Breast epithelium (tissue), 3 donors: ENCODE measurements around the gene HKDC1.
"Not testable (repeated sequence)": the region's sequence is repeated elsewhere in the genome, so short reads cannot be mapped to it uniquely, and the experiment has no call there.

Source experiments
- POLR2A ChIP-seq: fragments of 450-650 bp; IDR thresholded peaks from one replicate; pipeline ENCODE4 v1.6.1; 2016; ENCODE audit warnings: antibody characterized with exemption, mild to moderate bottlenecking, moderate library complexity
- POLR2AphosphoS5 ChIP-seq, 3 donors: sonication (generic); formaldehyde crosslinking; IDR thresholded peaks; one replicate each; pipeline ENCODE4 v1.6.1; 2017; ENCODE audit warnings: antibody characterized with exemption in 3 of 3
- TF ChIP-seq, protein P1 (sequence below), 3 donors: fragments of 450-650 bp; IDR thresholded peaks; one replicate each; pipeline ENCODE4 v1.5.1; 2016 to 2017; ENCODE audit warnings: antibody characterized with exemption in 3 of 3, mild to moderate bottlenecking in 3 of 3, moderate library complexity in 3 of 3

DNA sequence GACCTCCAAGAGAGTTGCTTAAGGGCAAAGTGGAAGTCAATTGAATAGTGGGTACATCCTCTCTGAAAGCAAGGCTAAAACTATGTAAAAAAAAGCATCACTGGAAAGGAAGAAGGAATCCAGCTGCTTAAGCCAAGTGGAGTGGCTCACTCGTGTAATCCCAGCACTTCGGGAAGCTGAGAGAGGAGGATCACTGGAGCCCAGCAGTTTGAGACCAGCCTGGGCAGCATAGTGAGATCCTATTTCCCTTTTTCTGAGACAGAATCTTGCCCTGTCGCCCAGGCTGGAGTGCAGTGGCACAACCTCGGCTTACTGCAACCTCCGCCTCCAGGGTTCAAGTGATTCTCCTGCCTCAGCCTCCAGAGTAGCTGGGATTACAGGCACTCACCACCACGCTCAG is 64.3 kb downstream of the HKDC1 start:
- TF ChIP-seq, protein P1, sequence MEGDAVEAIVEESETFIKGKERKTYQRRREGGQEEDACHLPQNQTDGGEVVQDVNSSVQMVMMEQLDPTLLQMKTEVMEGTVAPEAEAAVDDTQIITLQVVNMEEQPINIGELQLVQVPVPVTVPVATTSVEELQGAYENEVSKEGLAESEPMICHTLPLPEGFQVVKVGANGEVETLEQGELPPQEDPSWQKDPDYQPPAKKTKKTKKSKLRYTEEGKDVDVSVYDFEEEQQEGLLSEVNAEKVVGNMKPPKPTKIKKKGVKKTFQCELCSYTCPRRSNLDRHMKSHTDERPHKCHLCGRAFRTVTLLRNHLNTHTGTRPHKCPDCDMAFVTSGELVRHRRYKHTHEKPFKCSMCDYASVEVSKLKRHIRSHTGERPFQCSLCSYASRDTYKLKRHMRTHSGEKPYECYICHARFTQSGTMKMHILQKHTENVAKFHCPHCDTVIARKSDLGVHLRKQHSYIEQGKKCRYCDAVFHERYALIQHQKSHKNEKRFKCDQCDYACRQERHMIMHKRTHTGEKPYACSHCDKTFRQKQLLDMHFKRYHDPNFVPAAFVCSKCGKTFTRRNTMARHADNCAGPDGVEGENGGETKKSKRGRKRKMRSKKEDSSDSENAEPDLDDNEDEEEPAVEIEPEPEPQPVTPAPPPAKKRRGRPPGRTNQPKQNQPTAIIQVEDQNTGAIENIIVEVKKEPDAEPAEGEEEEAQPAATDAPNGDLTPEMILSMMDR (IDR thresholded peaks at IDR 0.05), result not testable (repeated sequence)
- not testable (repeated sequence) for TF ChIP-seq POLR2AphosphoS5 (IDR thresholded peaks at IDR 0.05); POLR2A
